Activated CD4-positive, alpha-beta T cell treated with anti-CD3 and anti-CD28 coated beads, Interleukin-2, amount 10 ng/mL, durations not matched to agents 24 days and 14 days (primary cell): ENCODE measurements around the gene AHDC1. TPM values are rescaled to one million over a fixed set of nuclear protein-coding genes. Genes with fewer than 3 reads are reported as not detected.
A peak's percentile ranks its signal among the peaks of the same experiment; 100 is the strongest.
"Not testable (repeated sequence)": the region's sequence is repeated elsewhere in the genome, so short reads cannot be mapped to it uniquely, and the experiment has no call there.

Source experiments
- DNase-seq: peaks from one replicate; pipeline ENCODE4 v3.0.0; 2022
- H3K27ac Mint-ChIP-seq: one replicate; pipeline ENCODE4 v1.8.0; 2022; ENCODE audit warnings: mild to moderate bottlenecking, mixed read lengths
- H3K27me3 Mint-ChIP-seq: one replicate; pipeline ENCODE4 v1.8.0; 2022; ENCODE audit warnings: mixed read lengths
- H3K36me3 Mint-ChIP-seq: one replicate; pipeline ENCODE4 v1.8.0; 2022; ENCODE audit warnings: low read depth, mild to moderate bottlenecking, mixed read lengths
- H3K4me1 Mint-ChIP-seq: one replicate; pipeline ENCODE4 v1.8.0; 2021; ENCODE audit warnings: mixed read lengths
- H3K4me3 Mint-ChIP-seq: one replicate; pipeline ENCODE4 v1.8.0; 2022; ENCODE audit warnings: mild to moderate bottlenecking, moderate library complexity, mixed read lengths
- H3K9me3 Mint-ChIP-seq: one replicate; pipeline ENCODE4 v1.8.0; 2021; ENCODE audit warnings: mixed read lengths
- intact Hi-C: fragments of 100-400 bp; cut with micrococcal nuclease; formaldehyde crosslinking; loops from one replicate; pipeline ENCODE4 v1.15.1; 2023
- total RNA-seq: library from RNA; stranded (reverse); gene quantifications from 2 replicates; pipeline ENCODE4 v1.2.3, GENCODE V29; 2022

AHDC1 gene
- total RNA-seq, 1 donor from 2014 or later, result 33.9 TPM

DNA sequence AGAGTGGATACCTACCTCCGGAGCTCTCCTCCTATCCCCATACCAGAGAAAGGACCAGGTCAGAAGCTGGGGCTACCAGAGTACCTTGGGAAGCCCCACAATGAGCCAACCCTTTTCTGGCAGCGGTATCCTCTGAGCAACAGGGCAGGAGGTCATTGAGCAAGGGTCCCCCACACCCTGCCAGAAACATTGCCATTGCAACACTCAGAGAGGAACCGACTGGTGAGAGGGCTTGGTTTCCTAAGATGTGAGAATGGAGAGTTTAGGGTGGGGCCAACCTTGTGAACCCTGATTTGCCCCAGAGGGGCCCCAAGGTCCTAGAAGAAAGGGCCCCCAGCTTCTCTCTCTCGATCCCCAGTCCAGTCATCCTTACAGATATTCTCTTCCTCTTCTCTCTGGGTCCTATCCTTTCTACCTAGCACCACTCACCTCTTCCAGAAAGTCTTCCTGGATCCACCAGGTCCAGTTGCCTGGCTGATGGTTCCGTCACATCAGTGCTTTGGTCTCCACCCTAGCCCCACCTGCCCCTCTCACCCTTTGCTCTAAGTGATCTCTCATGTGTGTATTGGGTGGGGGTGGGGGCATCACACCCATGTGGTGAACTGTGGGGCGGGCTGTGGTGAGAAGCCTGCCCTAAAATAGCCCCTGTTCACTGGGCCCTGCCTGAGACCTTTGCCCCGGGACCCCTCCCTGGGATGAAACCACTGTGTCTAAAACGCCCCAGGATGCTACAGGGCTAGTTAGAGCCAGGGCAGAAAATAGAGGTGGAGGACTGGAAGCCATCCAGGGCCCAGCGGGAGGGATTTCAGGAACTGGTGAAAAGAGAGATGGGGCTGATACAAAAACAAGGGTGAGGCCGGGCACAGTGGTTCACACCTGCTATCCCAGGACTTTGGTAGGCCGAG is 22.3 kb upstream of the AHDC1 start:
- DNase-seq, result peak; percentile 53
- no peak overlapping the region for H3K27ac Mint-ChIP-seq
- no peak overlapping the region for H3K4me3 Mint-ChIP-seq
- no peaks in the 10 kb centered on the region for H3K27me3 Mint-ChIP-seq
- intact Hi-C loops, result no loop called here
- H3K9me3 Mint-ChIP-seq, result no peaks in the 10 kb centered on the region
- no peaks in the 10 kb centered on the region for H3K36me3 Mint-ChIP-seq
- H3K4me1 Mint-ChIP-seq, result peaks cover 35% of the 10 kb centered on the region

DNA sequence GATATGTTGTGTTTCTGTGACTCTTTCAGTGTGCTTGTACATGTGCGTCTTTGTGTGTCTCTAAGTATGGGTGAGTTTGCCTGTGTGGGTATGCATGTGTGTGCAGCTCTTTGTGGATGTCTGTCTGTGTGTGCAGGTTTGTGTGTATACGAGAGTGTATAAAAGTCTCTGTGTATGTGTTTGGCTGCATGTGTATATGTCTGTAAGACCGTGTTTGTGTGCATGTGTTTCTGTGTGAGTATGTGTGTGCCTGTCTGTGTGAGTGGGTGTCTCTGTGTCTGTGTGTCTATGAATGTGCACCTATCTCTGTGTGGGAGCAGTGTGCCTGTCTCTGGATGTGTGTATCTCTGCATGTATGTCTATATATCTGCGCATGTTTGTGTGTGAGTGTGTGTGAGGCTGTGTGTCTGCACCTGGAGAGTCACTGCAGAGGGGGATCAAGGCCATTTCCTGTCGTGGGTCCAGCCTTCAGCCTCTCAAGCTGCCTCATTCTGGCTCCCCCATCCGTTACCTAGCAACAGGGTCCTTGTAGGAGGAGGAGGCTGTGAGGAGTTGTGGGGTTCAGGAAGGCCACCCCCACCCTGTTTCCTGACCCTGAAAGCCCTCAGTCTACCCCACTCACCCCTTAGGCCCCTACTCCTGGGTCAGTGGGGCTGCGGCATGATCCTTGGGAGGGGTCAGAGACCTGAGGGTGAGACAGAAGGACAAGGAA is 20.7 kb upstream of the AHDC1 start:
- Mint-ChIP-seq H3K4me1 (peaks cover 27% of the 10 kb centered on the region), H3K4me3 (no peak overlapping the region), H3K27ac (no peak overlapping the region), H3K36me3 (no peaks in the 10 kb centered on the region), H3K27me3 (no peaks in the 10 kb centered on the region), H3K9me3 (no peaks in the 10 kb centered on the region)
- intact Hi-C loops, result no loop called here
- peak; percentile 58 for DNase-seq

DNA sequence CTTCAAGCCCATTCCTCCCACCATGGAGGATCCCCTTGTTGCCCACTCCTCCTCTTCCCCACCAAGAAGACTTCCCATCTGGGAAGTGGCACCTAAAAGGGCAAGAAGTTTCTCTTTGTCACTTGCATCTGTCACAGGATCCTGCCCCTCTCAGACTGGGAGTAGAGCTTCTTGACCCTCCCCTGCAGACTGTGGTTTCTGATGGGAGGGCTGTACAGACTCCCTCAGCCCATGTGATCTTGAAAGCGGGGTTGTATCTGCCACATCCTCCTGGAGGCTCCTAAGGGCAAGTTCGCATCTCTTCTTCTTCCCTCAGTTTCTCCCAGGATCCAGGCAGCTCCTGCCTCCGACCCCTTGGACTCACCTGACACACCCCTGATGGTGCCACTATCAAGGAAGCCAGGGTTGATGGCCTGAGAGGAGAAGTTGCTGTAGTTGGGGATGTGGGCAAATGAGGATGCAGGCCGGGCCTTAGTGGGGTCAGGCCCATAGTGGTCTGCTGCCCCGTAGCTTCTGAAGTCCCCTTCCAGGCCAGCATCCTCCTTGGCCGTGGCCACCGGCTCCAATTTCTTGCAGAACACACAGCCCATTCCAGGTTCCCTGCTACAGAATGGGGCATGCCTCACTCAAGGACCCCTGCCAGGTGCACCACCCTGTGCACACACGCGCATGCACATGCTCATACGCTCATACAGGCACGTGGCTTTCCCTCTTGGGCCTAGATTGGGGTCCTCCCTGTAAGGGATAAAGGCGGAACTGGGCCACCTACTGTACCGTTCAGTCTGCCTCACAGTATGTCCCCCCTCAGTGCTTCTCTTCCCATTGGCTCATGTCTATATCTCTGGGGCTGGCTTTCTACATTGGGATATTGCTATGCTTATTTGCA is 19.6 kb upstream of the AHDC1 start:
- peak overlapping the region; percentile 35 for H3K27ac Mint-ChIP-seq
- intact Hi-C loops, result no loop called here
- H3K27me3 Mint-ChIP-seq, result no peaks in the 10 kb centered on the region
- no peaks in the 10 kb centered on the region for H3K9me3 Mint-ChIP-seq
- no peak overlapping the region for H3K4me3 Mint-ChIP-seq
- no peaks in the 10 kb centered on the region for H3K36me3 Mint-ChIP-seq
- DNase-seq, result peak; percentile 70
- H3K4me1 Mint-ChIP-seq, result peaks cover 23% of the 10 kb centered on the region

DNA sequence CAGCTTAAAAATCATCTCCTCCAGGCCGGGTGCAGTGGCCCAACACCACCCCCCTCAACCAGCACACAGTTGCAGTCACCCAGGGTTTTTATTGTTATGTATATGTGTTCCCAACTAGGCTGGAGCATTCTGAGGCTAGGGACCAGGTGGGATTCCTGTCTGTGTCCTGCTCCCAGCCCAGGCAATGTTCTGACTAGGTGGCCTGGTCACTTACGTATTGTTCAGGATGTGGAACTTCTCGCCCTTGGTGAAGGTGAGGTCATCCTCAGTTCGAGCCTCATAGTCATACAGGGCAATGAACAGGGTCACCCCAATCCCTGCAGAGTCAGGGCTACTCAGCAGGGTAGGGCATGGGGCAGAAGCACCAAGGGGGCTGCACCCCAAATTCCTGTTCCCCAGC is 18.9 kb upstream of the AHDC1 start:
- peak; percentile 56 for DNase-seq
- Mint-ChIP-seq H3K4me3 (no peak overlapping the region), H3K9me3 (no peaks in the 10 kb centered on the region), H3K27ac (no peak overlapping the region), H3K4me1 (peaks cover 28% of the 10 kb centered on the region), H3K36me3 (no peaks in the 10 kb centered on the region), H3K27me3 (no peaks in the 10 kb centered on the region)
- intact Hi-C loops, result no loop called here

DNA sequence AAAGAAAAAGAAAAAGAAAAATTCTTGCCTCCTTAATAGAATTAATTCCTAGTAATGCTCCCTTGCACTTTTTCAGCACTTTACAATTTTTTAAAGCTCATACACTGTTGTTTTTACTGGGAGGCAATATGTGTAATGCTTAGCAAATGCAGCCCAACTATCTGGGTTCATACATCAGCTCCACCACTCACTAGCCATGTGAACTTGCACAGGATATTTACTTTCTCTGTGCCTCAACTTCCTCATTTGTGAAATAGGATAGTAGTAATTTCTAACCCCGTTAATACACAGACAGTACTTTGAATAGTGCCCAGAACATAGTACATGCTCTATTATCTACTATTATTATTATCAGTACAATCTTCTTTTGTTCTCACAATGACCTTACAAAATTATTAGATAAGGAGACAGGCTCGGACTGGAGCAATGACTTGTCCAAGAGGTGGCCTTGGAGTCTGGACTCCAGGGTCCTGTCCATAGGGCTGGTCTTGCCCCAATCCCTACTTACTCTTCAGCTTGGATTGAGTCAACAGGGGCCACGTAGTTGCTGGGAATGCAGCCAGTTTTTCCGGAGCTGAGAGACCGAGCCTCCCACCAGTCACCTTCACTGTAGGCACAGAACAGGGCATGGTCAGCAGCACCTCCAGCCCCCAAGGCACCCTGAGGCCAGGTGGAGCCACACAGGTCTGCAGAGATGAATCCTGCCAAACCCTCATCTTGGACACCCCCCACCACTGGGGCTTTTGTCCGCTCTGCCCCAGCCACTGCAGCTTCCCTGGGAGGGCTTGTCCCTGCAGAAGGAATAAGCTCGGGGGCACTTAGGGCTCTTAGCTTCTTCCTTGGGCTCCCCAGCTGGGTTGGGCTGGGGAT is 17.3 kb upstream of the AHDC1 start:
- Mint-ChIP-seq H3K27me3 (no peaks in the 10 kb centered on the region), H3K4me1 (peaks cover 38% of the 10 kb centered on the region), H3K9me3 (no peaks in the 10 kb centered on the region), H3K4me3 (no peak overlapping the region), H3K36me3 (no peaks in the 10 kb centered on the region), H3K27ac (no peak overlapping the region)
- intact Hi-C loops, result no loop called here
- DNase-seq, result no peak

DNA sequence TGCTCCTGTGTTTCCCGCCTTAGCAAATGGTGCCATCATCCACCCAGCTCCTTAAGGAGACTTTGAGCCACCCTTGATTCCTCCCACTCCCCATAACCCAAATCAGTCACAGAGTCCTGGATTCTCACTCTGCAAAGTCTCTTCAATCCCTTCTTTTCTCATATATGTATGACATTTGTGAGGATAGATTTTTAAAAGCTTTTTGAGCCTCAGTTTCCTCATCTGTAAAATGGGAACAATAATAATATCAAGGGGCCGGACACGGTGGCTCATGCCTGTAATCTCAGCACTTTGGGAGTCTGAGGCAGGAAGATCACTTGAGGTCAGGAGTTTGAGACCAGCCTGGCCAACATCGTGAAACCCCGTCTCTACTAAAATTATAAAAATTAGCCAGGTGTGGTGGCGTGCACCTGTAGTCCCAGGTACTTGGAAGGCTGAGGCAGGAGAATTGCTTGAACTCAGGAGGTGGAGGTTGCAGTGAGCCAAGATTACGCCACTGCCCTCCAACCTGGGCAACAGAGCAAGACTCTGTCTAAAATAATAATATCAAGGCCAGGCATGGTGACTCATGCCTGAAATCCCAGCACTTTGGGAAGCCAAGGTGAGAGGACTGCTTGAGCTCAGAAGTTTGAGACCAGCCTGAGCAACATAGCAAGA is 16.0 kb upstream of the AHDC1 start:
- H3K27ac Mint-ChIP-seq, H3K27me3 Mint-ChIP-seq, DNase-seq, H3K36me3 Mint-ChIP-seq, H3K4me3 Mint-ChIP-seq, H3K9me3 Mint-ChIP-seq: not testable (repeated sequence)
- H3K4me1 Mint-ChIP-seq, result peaks cover 39% of the 10 kb centered on the region
- intact Hi-C loops, result loop anchor here (2.0 kb wide), 1 partner anchor 13 kb away; no protein-coding TSS in a partner anchor

DNA sequence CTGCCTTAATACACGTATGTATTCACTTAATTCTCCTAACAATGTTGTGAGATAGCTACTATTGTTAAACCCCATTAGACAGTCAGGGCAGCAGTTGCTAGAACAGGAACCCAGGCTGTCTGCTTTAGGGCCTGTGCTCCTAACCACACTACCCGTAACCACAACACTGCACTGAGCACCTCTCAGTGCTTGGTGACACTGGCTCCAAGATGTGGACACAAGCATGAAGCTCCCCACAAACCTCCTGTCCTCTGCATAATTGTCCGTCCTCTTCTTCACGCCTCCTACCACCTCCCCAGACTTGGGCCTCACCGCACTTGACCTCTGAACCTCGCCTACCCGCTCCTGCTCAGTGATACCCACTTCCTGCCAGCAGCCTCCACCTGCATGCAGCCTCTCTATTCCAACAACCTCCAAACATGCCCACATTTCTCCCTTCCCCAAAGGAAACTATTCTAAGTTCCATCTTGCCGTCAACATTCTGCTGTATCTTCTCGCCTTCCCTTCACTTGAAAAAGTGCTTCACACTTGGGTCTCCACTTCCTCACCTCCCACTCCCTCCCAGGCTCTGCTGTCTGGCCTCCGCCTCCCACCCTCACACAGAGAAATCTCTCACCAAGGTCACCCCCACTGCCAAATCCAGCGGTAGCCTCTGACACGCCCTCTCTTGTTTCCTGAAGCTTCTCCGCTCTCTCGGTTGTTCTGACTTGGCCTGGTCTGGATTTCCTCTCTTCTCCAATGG is 14.6 kb upstream of the AHDC1 start:
- intact Hi-C loops, result loop anchor here (2.0 kb wide), 1 partner anchor 14 kb away; no protein-coding TSS in a partner anchor
- Mint-ChIP-seq H3K9me3 (no peaks in the 10 kb centered on the region), H3K27me3 (no peaks in the 10 kb centered on the region), H3K36me3 (no peaks in the 10 kb centered on the region), H3K4me1 (peaks cover 47% of the 10 kb centered on the region), H3K27ac (peak overlapping the region; percentile 84), H3K4me3 (peak overlapping the region; percentile 42)
- DNase-seq, result peak; percentile 85

DNA sequence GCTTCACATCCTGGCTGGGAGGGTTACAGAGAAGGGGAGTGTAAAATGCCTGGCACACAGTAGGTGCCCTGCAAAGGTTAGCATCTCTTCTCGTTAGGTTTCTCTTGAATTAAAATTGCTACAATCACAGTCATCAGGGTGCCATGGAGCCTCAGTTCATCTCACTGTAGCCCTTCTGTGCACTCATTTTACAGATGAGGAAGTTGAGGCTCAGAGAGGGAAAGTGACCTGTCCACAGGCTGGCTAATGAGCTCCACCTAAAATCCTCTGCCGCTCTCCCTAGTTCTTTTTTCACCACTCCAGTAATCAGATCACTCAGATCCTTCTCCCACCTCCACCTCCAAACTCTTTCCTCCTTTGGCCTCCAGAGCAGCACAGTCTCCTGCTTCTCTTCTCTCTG is 13.5 kb upstream of the AHDC1 start:
- no peaks in the 10 kb centered on the region for H3K36me3 Mint-ChIP-seq
- peak overlapping the region; percentile 84 for H3K27ac Mint-ChIP-seq
- H3K27me3 Mint-ChIP-seq, result no peaks in the 10 kb centered on the region
- DNase-seq, result no peak
- H3K4me1 Mint-ChIP-seq, result peaks cover 40% of the 10 kb centered on the region
- intact Hi-C loops, result no loop called here
- H3K9me3 Mint-ChIP-seq, result no peaks in the 10 kb centered on the region
- H3K4me3 Mint-ChIP-seq, result no peak overlapping the region

DNA sequence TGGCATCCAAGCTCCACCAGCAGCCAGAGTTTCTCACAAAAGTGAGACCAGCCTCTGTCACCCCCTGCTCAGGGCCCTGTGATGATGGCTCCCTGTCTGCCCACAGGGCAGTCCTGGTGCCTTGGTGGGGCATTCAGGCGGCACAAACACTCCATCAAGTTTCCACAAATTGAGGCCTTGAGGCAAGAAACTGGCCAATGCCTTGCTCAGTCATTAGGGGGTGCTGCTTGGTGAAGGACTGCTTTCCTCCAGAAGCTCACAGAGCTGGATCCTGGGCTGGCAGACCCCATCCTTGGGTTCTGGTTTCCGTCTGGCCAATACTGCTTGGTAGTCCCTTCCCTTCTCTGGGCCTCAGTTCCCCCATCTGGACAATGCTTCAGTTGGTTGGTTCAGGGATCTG is 12.5 kb upstream of the AHDC1 start:
- intact Hi-C loops, result no loop called here
- Mint-ChIP-seq H3K4me1 (peaks cover 41% of the 10 kb centered on the region), H3K27ac (no peak overlapping the region), H3K4me3 (no peak overlapping the region), H3K36me3 (no peaks in the 10 kb centered on the region), H3K9me3 (no peaks in the 10 kb centered on the region), H3K27me3 (no peaks in the 10 kb centered on the region)
- DNase-seq, result no peak

DNA sequence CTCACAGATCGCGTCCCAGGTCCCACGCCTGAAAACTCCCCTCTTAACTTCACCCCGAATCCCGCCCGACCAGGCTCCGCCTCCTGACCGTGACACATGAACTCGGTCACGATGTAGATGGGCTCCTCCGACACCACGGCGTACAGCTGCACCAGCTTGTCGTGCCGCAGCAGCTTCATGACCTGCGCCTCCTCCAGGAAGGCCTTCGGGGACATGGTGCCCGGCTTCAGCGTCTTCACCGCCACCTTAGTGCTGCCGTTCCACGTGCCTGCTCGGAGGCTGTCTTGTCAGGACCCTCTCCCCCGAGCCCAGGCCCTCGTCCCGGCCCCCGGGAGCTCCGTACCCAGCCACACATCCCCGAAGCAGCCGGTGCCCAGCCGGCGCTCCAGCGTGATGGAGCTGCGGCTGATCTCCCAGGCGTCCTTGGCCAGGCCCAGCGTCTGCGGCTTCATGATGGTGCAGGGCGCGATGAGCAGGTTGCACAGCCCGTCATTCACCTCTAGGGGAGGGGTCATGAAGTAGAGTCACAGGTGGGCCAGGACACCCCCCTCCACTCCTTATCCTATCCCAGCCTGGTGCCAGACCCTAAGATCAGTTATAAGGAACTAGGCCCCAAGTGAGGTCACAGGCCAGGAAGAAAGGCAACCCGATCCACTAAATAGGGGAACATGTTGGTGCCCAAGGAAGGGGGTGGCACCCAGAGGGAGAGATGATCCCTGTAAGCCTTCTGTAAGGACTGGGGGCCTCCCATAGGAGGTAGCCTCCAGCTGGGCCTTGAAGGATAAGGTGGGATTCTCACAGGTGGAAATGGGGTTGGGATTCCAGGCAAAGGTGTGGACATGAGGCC is 11.6 kb upstream of the AHDC1 start:
- no peaks in the 10 kb centered on the region for H3K36me3 Mint-ChIP-seq
- H3K27ac Mint-ChIP-seq, result peak overlapping the region; percentile 7
- peaks cover 45% of the 10 kb centered on the region for H3K4me1 Mint-ChIP-seq
- intact Hi-C loops, result no loop called here
- H3K4me3 Mint-ChIP-seq, result no peak overlapping the region
- H3K9me3 Mint-ChIP-seq, result no peaks in the 10 kb centered on the region
- DNase-seq, result no peak
- no peaks in the 10 kb centered on the region for H3K27me3 Mint-ChIP-seq

DNA sequence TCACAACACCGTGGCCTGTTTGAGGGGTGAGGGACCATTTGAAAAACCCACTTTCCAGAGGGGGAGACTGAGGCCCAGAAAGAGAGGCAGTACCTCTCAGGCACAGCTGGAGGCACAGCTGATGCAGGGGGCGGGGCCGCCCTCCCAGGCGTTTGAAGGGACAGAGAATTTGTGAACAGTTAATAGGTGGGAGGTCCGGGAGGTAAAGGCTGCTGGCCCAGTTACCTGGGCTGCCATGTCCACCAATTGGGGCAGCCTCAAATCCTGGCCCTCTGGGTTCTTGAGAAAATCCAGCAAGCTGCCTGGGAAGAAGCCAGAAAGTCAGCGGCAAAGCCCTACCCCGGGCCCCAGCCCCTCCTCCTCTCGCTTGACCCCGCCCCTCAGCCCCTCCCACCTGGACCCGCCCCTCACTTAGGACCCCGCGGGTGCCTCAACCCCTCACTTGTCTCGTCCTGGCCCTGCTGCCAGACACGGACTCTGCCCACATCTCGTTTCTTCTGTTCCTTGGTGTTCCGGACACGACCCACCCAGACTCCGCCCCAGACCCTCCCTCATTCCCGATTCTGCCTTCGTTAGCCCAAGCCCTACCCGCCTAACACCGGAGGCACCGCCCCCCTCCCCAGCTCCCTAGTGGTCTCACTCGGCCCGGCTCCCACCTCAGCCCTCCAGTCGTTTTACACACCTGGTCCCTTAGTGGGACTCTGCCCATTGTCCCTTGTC is 10.8 kb upstream of the AHDC1 start:
- Mint-ChIP-seq H3K27ac (peak overlapping the region; percentile 7), H3K36me3 (no peaks in the 10 kb centered on the region), H3K27me3 (no peaks in the 10 kb centered on the region), H3K4me3 (no peak overlapping the region), H3K4me1 (peaks cover 44% of the 10 kb centered on the region), H3K9me3 (no peaks in the 10 kb centered on the region)
- intact Hi-C loops, result no loop called here
- DNase-seq, result no peak
